ENCODE measurements around the gene LONRF2.

Gene LONRF2

DNA sequence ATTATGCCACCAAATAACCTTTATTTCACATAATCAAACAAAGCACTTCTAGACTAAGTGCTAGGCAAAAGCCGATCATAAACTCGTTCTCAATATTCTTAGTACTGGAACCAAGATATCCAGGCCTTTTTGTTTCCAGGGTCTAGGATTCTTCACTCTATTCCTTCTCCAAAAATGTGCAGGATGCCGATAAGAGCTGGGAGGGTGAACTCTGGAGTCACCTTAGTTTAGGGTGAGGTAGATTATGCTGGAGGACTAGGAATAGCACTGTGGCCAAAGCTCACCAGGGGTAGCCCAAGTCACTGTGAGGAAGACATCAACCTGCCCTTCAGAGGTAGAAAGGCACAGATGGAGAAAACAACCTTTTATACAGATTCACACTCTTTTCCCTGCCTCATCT, 37.3 kb downstream of the LONRF2 start:
- H3K27me3 ChIP-seq (ENCODE audit: insufficient read depth, poor library complexity, severe bottlenecking): peaks cover 3% of the 10 kb centered on the region
- no peak for DNase-seq (ENCODE audit: low read depth in 1 of 2, low spot score in 1 of 2)
- no peak for TF ChIP-seq GABPA (IDR thresholded peaks at IDR 0.05; ENCODE audit: low read depth)
- no peak for TF ChIP-seq REST (IDR thresholded peaks at IDR 0.05; ENCODE audit: insufficient replicate concordance, low read depth)
- TF ChIP-seq SPI1 (IDR thresholded peaks at IDR 0.05; ENCODE audit: borderline replicate concordance, low read depth): no peak
- TF ChIP-seq, protein P1, sequence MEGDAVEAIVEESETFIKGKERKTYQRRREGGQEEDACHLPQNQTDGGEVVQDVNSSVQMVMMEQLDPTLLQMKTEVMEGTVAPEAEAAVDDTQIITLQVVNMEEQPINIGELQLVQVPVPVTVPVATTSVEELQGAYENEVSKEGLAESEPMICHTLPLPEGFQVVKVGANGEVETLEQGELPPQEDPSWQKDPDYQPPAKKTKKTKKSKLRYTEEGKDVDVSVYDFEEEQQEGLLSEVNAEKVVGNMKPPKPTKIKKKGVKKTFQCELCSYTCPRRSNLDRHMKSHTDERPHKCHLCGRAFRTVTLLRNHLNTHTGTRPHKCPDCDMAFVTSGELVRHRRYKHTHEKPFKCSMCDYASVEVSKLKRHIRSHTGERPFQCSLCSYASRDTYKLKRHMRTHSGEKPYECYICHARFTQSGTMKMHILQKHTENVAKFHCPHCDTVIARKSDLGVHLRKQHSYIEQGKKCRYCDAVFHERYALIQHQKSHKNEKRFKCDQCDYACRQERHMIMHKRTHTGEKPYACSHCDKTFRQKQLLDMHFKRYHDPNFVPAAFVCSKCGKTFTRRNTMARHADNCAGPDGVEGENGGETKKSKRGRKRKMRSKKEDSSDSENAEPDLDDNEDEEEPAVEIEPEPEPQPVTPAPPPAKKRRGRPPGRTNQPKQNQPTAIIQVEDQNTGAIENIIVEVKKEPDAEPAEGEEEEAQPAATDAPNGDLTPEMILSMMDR (IDR thresholded peaks at IDR 0.05; ENCODE audit: insufficient read depth, low read length): no peak
- TF ChIP-seq POLR2AphosphoS5 (IDR thresholded peaks at IDR 0.05; ENCODE audit: low read depth): no peak
- H3K27ac ChIP-seq (replicated peaks): no peak overlapping the region
- no peak overlapping the region for H3K4me3 ChIP-seq (replicated peaks; ENCODE audit: insufficient read depth, low read length)

DNA sequence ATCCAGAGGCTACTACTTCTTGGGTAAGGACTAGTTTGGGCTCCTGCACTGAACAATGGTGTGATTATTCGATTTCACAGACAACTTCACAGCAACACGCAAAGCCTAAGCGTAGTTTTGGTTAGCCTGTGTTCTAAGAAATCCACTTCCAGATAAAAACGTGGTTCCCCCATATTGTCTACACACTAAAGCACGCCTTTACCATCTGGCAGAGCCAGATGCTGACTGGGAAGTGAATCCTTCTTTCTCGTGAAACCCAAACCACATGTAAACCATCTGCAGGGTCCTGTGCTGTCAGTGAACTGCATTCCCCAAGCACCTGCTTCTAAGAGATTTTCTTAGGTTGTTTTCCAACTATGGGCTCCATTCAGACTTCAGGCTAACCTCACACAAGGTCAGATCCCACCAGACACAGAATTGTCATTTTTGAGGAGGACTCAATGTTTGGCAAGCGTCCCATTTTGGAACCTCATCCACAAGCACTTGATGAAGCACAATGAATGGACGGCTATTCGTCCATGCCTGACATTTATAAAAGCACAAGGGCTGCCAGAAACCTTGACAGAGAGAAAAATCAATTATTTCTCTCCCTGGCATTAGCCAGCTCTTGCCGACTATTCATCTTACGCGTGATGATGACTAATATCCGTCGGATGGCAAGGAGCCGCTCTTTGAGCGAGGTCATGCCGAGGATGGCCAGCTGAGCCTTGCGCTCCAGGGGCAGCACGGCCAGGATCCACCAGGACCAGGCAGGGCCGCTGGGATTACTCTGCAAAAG, 38.4 kb downstream of the LONRF2 start:
- TF ChIP-seq POLR2AphosphoS5 (IDR thresholded peaks at IDR 0.05; ENCODE audit: low read depth) (no peak), SPI1 (IDR thresholded peaks at IDR 0.05; ENCODE audit: borderline replicate concordance, low read depth) (no peak), REST (IDR thresholded peaks at IDR 0.05; ENCODE audit: insufficient replicate concordance, low read depth) (no peak), GABPA (IDR thresholded peaks at IDR 0.05; ENCODE audit: low read depth) (no peak)
- TF ChIP-seq, protein P1 (IDR thresholded peaks at IDR 0.05; ENCODE audit: insufficient read depth, low read length): no peak
- no peak overlapping the region for H3K4me3 ChIP-seq (replicated peaks; ENCODE audit: insufficient read depth, low read length)
- H3K27ac ChIP-seq (replicated peaks): no peak overlapping the region
- no peak for DNase-seq (ENCODE audit: low read depth in 1 of 2, low spot score in 1 of 2)
- H3K27me3 ChIP-seq (ENCODE audit: insufficient read depth, poor library complexity, severe bottlenecking): peaks cover 3% of the 10 kb centered on the region

GRCh38 chr2:100281521-100282438, 40.5 kb downstream of the LONRF2 start:
- peaks cover 3% of the 10 kb centered on the region for H3K27me3 ChIP-seq (ENCODE audit: insufficient read depth, poor library complexity, severe bottlenecking)
- no peak for DNase-seq (ENCODE audit: low read depth in 1 of 2, low spot score in 1 of 2)
- H3K4me3 ChIP-seq (replicated peaks; ENCODE audit: insufficient read depth, low read length): no peak overlapping the region
- H3K27ac ChIP-seq (replicated peaks): no peak overlapping the region
- TF ChIP-seq, protein P1 (IDR thresholded peaks at IDR 0.05; ENCODE audit: insufficient read depth, low read length): no peak
- TF ChIP-seq GABPA (IDR thresholded peaks at IDR 0.05; ENCODE audit: low read depth) (no peak), REST (IDR thresholded peaks at IDR 0.05; ENCODE audit: insufficient replicate concordance, low read depth) (no peak), SPI1 (IDR thresholded peaks at IDR 0.05; ENCODE audit: borderline replicate concordance, low read depth) (no peak), POLR2AphosphoS5 (IDR thresholded peaks at IDR 0.05; ENCODE audit: low read depth) (no peak)

All from HL-60 (cell line).